HG03039 (cell line): ENCODE data around the gene CDK17.
A peak's percentile ranks its signal among the peaks of the same experiment; 100 is the strongest.
"Not testable (repeated sequence)": the region's sequence is repeated elsewhere in the genome, so short reads cannot be mapped to it uniquely, and the experiment has no call there.

Source experiments
- ATAC-seq: cut with Tn5 transposase; IDR thresholded peaks from one replicate; pipeline ENCODE4 v1.9.1; 2021; ENCODE audit warnings: mild to moderate bottlenecking, moderate library complexity; ENCODE audit not compliant: unreplicated experiment

CDK17 gene

DNA sequence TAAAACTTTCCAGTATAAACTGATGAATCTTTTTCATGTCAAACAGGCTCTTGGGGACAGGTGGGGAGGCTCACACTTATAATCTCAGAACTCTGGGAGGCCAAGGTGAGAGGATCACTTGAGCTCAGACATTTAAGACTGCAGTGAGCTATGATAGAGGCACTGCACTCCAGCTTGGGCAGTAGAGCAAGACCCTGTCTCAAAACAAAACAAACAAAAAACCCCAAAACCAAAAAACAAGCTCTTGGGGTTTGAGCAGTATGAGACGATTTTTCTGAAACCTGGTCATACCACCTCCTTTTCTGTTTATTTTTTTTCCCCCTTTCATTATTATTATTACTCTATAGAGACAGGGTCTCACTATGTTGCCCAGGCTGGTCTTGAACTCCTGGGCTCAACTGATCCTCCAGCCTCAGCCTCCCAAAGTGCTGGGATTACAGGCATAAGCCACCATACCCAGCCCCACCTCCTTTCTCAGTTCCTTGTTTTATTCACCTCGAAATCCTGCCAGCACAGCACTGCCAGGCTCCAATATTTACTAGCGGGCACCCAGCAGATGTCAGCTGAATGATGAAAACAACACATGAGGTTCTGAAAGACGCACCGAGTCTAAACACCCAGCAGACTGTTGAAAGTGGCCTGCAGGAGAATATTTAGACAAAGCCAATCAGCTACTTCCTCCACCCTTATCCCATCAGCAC, 19.5 kb upstream of the CDK17 start:
- ATAC-seq: peak; percentile 50

DNA sequence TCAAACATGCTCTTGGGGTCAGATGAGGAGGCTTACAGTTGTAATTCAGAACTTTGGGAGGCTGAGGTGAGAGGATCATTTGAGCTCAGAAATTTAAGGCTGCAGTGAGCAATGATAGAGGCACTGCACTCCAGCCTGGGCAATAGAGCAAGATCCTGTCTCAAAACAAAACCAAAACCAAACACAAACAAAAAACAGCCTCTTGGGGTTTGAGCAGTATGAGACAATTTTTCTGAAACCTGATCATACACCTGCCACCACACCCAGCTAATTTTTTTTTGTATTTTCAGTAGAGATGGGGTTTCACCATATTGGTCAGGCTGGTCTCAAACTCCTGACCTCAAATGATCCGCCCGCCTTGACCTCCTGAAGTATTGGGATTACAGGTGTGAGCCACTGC, 17.4 kb upstream of the CDK17 start:
- not testable (repeated sequence) for ATAC-seq

- no peak for ATAC-seq
These were observed 16.0 kb upstream of the CDK17 start for GRCh38 chr12:96416033-96416799.

DNA sequence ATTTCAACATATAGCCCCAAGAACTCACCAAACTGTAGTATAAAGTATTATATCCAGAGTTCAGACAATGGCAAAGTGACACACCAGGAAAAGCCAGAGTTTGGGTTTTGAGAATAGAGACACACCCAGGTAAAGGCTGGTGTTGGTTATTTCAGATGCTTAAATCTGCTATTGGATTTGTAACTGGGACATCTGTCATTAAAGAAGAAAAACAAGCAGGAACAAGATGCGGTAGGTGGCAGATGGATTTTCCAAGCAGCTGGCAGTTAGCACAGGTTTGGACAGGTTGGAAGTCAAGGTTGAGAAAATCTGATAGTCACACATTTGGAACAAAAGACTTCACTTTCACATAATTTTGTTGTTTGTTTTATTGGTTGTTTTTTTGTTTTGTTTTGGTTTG, 14.4 kb upstream of the CDK17 start:
- no peak for ATAC-seq

DNA sequence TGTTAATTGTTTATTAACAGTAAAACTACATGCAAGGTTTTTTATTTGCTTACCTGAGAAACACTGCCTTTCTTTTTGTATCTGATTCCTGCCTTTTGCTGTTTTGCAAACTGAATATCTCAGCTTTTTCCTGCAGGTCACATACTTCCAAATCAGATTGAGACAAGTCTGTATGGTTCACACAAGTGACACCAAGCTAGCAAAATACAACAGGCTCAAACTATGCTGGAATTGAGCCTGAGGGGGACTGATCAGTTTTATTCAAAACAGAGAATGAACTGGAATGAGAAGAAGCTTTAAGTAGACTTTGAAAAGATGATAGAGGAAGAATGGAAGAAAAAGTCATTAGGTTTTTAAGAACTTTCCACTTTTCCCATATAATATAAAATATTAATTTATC, 12.2 kb upstream of the CDK17 start:
- ATAC-seq: no peak

DNA sequence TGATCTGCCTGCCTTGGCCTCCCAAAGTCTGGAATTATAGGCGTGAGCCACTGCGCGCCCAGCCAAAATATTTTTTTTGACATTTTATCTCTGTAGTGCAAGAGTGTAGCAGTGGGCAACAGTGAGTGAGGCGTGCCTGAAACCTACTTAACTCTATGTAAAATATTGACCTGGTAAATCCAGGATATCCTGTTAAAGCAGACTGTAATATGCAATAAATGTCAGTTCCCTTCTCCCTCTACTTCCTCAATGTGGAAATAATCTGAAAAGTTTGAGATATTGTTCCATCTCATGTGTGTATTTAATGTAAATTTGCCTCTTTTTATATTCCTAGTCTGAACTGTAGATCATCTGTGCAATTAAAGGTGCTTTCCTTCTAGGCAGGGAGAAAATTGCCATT, 9.5 kb upstream of the CDK17 start:
- ATAC-seq: no peak

DNA sequence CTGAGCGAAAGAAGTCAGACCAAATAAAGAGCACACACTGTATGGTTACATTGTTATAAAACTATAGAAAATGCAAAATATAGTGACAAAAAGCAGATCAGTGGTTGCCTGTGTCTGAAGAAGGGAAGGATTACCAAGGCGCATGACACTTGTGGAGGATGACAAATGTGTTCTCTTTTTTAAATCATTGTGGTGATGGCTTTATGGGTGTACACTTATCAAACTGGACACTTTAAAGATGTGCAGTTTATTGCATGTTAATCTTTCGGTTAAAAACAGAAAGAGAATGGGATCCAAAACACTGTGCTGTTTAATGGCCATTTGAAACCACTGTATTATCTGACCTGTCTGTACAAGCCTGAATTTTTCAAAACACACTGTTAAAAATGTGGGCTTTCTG, 8.8 kb upstream of the CDK17 start:
- ATAC-seq: no peak

DNA sequence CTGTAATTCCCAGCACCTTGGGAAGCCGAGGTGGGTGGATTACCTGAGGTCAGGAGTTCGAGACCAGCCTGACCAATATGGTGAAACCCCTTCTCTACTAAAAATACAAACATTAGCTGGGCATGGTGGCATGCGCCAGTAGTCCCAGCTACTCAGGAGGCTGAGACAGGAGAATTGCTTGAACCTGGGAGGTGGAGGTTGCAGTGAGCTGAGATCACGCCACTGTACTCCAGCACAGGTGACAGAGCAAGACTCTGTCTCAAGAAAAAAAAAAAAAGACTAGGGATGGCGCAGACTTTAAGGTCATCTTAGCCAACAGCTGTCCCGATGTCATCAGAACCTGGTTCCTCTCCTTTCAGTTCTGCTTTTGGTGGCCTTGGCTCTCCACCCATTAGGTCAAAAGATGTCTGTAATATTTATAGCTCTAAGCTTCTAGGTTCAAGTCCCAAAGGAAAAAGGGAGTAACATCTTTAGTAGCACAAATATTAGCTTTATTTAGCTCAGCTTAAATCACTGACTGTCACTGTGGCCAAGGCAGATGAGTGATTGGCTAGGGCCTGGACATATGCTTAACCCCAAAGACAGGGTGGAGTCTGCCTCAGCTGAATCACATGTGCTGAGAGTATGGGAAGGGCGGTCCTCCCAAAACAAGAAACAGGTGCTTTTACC, 7.3 kb upstream of the CDK17 start:
- ATAC-seq: peak; percentile 89

- ATAC-seq: no peak
These were observed 4.5 kb upstream of the CDK17 start for GRCh38 chr12:96404696-96405095.

- ATAC-seq: no peak
These were observed 3.6 kb upstream of the CDK17 start for GRCh38 chr12:96403870-96404269.

DNA sequence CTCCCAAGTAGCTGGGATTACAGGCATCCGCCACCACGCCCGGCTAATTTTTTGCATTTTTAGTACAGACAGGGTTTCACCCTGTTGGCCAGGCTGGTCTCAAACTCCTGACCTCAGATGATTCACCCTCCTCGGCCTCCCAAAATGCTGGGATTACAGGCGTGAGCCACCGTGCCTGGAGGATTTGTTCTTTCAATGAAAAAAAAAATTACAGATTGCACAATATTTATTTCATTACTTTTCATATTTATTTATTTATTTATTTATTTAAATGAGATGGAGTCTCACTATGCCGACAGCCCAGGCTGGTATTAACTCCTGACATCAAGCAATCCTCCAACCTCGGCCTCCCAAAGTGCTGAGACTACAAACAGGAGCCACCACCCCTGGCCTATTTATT, 2.3 kb upstream of the CDK17 start:
- ATAC-seq: not testable (repeated sequence)

GRCh38 chr12:96402061-96402460, 1.8 kb upstream of the CDK17 start:
- ATAC-seq: no peak

DNA sequence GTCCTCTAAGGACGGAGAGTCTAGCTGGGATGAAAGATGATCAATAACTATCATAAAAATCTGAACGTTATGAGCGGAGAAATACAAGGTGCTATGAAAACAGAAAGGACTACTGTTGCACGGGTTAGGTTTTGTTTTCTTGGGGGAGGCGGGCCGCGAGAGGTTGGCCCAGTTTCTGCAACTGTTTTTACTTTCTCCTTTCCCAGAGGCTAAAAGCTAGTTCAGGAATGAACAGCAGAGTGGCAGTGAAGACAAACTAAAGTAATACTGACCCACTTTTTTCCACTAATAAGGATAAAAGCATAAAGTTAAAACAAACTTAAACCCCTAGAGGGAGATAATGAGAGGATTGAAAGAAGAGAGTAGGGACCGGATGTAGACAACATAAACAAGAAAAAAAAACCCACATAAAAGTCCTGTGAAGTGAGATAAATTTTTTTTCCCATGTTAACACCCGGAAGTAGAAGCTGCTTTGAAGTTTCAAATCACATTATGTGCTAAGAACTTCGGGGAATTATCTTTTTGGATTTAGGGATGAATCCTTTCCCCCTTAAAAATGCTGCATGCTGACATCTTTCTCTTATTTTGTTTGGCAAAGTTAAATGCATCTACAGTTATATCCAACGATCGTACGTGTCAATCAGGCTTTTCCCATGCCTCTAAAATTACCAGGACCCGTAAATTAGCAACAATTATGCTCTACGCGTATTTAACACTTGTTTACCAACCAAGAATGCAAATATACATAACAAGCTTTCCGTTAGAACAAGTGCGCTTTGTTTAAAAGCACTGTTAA, 1.0 kb upstream of the CDK17 start:
- ATAC-seq: peak; percentile 19

DNA sequence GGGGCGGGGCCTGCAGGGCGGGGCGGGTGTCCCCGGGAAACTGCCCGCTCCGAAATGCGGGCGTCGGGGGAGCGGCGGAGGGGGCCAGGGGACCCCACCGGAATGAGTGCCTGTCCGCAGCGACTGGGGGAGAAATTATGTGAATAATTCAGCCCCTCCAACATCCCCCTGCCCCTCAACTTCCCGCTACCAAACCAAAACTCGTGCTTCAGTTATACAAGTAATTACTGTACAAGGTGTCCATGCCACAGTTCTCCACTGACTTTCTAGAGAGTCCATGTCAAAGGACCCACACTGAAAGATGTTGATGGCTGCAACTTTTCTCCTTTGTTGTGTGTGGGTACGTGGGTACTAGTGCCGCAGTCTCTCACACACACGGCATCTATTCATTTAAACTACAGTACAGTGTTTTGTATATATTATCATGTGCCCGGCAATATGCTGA, 414 bp upstream of the CDK17 start:
- no peak for ATAC-seq

- peak; percentile 38 for ATAC-seq
These were observed 920 bp downstream of the CDK17 start for GRCh38 chr12:96399120-96399918.

- ATAC-seq: no peak
These were observed 1.7 kb downstream of the CDK17 start for GRCh38 chr12:96398424-96399119.

GRCh38 chr12:96397756-96398423, 2.3 kb downstream of the CDK17 start:
- no peak for ATAC-seq

- ATAC-seq: no peak
These were observed 3.3 kb downstream of the CDK17 start for GRCh38 chr12:96396914-96397313.

- no peak for ATAC-seq
These were observed 4.0 kb downstream of the CDK17 start for GRCh38 chr12:96396209-96396608.
